Ammon's horn (tissue), 1 donor: ENCODE measurements around the gene CDH12.
A peak's percentile ranks its signal among the peaks of the same experiment; 100 is the strongest.
"Not testable (repeated sequence)": the region's sequence is repeated elsewhere in the genome, so short reads cannot be mapped to it uniquely, and the experiment has no call there.

Source experiments
- DNase-seq: peaks from one replicate; pipeline ENCODE4 v3.0.0-alpha.2; 2016; ENCODE audit warnings: low spot score

The CDH12 gene

DNA sequence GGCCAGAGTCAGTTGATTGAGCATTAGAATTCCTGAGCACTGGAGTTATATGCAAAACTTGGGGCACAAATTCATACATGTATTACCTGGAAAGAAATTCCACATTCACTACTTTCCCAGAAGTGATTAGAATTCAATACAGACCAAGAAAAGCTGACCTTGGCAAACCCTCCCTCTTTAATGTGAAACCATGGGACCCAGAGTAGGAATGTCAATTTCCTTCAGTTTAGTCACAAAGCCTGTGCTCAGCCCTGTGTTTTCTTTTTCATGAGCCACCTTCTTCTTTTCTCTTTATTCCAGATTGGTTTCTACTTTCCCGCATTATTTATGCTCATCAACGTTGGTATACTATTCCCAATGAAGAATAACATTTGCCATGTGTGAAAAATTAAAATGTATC, 420.2 kb downstream of the CDH12 start:
- DNase-seq, result no peak

DNA sequence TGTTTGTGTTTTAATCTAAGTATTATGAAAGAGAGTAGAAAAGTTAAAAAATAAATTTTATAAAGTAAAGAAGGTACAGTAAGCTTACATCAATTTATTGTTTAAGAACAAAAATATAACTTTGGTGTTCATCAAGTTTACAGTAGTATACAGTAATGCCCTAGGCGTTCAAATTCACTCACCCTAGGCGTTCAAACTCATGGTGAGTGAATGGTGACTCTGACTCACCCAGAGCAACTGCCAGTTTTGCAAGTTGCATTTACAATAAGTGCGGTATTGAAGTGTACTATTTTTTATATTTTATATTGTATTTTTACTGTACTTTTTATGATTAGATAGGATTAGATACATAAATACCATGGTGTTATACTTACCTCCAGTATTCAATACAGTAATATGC, 421.3 kb downstream of the CDH12 start:
- DNase-seq, result no peak

- DNase-seq, result no peak
These were observed 421.7 kb downstream of the CDH12 start for GRCh38 chr5:22431406-22431805.

DNA sequence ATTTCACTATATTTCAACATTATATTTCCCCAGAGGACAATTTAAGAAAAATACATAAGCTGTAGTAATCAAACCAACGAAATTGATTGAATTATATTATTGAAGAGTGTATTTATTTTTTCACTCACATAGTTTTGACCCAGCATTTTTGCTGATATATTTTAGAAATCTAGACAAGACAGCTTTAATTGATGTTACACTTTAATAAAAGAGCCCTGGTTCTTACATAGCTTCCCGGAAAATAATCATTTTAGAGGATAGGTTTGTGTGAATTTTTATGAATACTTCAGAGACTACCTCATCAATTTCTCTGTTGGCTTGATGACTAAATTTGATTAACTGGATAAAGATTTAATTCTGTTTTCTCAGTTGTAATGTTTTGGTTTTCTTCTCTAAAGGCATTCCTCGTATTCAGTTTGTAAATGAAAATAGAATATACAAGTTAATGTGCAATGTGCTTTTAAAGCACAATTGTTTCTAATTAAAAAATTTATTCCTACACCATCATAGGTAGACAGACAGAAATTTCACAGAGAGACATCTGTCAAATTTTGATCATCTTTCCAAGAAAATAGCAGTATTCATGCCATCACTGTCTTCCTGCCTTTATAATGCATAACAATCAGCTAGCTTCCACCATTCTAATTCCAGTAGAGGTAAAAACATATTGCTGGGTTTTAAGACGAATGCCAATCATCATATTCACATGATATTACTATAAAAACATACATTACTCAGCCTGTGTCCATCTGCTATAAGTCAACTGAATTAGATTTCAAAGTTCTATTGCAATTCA, 441.4 kb downstream of the CDH12 start:
- DNase-seq, result no peak

DNA sequence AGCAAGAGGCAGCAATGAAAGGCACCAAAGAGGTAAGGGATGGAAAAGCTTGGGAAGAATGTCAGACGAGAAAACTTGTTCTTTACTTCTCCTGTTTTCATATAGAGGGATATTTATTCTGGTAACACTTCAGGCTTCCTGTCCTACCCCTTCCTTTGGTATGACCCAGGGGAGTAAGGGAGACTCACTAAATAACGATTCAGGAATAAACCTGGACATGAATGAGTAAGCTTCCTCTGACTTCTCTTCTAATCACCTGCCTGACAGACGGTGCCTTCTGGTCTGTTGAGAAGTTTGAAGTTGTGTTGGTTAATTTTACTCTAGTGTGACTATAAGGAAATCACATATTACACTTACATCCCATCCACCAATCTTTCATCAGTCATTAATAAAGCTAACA, 461.2 kb downstream of the CDH12 start:
- no peak for DNase-seq

GRCh38 chr5:22390888-22391287, 462.3 kb downstream of the CDH12 start:
- no peak for DNase-seq

GRCh38 chr5:22372826-22373660, 480.1 kb downstream of the CDH12 start:
- no peak for DNase-seq

DNA sequence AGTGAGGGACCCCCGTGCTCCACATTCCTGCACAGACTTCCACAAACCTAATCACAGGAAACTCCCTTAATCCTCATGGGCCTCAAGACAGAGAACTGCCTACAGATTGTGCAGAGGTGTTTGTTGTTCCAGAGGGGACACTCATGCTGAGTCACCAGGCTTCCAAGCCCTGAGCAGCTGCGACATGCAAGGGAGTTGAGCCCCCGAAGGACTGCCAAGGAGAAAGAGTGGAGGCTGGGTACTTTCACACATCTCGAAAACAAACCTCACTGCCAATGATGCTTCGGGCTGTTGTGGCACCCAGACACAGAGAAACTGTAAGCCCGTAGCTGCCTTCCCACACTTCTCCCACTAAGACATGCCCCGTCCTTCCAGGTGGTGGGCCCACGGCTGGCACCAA, 480.8 kb downstream of the CDH12 start:
- peak; percentile 50 for DNase-seq

DNA sequence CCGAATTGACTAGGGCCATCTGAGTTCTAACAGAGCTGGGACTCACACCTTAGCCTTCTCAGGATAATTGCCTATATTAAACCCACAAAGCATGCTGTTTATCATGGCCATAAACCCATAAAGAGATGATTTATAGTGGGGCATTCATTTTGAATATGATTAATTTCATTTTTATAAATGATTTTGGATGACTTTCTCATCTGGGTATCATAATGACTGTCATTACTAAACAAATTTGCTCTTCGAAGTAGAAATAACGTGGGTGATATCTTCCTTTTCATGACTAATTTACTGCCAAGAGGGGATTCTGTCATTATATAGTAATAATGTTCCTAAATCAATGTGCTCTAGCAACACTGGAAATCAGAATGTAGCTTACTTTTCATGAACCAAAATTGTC, 498.2 kb downstream of the CDH12 start:
- DNase-seq, result no peak

- no peak for DNase-seq
These were observed 500.7 kb downstream of the CDH12 start for GRCh38 chr5:22352493-22352892.

GRCh38 chr5:22351178-22351577, 502.0 kb downstream of the CDH12 start:
- DNase-seq, result no peak

- no peak for DNase-seq
These were observed 505.1 kb downstream of the CDH12 start for GRCh38 chr5:22348027-22348426.

GRCh38 chr5:22344000-22344399, 509.1 kb downstream of the CDH12 start:
- DNase-seq, result no peak

GRCh38 chr5:22341406-22341805, 511.7 kb downstream of the CDH12 start:
- no peak for DNase-seq

- not testable (repeated sequence) for DNase-seq
These were observed 520.2 kb downstream of the CDH12 start for GRCh38 chr5:22332949-22333348.

- no peak for DNase-seq
These were observed 523.5 kb downstream of the CDH12 start for GRCh38 chr5:22329683-22330082.

DNA sequence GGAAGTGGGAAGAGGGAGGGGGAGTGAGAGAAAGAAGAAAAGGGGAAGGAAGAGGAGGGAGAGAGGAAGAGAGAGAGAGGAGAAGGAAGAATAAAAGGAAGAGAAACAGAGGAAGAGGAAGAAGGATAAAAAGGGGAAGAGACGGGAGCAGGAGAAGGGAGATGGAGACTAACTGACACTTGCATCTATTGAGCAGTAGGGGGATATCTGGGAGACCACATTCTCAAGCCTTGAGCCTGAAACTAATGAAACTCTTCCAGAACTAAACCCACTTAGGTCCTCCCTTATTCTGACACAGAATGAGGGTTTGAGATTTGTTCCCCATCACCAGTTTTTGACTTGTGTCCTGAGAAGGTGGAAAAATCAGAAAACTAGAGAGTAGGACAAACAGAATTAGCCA, 533.3 kb downstream of the CDH12 start:
- no peak for DNase-seq

- DNase-seq, result no peak
These were observed 536.9 kb downstream of the CDH12 start for GRCh38 chr5:22316294-22316693.

GRCh38 chr5:22315052-22315451, 538.1 kb downstream of the CDH12 start:
- not testable (repeated sequence) for DNase-seq

GRCh38 chr5:22314548-22314947, 538.6 kb downstream of the CDH12 start:
- no peak for DNase-seq

GRCh38 chr5:22306011-22306410, 547.1 kb downstream of the CDH12 start:
- DNase-seq, result no peak

- no peak for DNase-seq
These were observed 557.3 kb downstream of the CDH12 start for GRCh38 chr5:22295832-22296231.

- no peak for DNase-seq
These were observed 560.0 kb downstream of the CDH12 start for GRCh38 chr5:22293147-22293546.
